H1 (cell line): ENCODE measurements around the gene SORCS3. TPM values are rescaled to one million over a fixed set of nuclear protein-coding genes. Genes with fewer than 3 reads are reported as not detected.

Experiments
- CTCF ChIA-PET: fragments of 300-600 bp; sonication (Branson Sonifier 250); formaldehyde crosslinking; loops from one replicate; lab custom pipeline; 2021; ENCODE audit not compliant: partially characterized antibody; lab: Charles Lee
- POLR2A ChIA-PET: fragments of 300-600 bp; sonication (Branson Sonifier 250); formaldehyde crosslinking; loops from one replicate; lab custom pipeline; 2021; ENCODE audit warnings: inconsistent platforms; ENCODE audit not compliant: partially characterized antibody; lab: Charles Lee
- DNase-seq, 2 experiments: peaks; one replicate each; pipeline versions ENCODE4 v3.0.0 to v3.0.0-alpha.2; 2010 to 2022; ENCODE audit warnings: low spot score in 2 of 2, low read depth in 1 of 2, mixed read lengths in 1 of 2
- FAIRE-seq: peaks from 2 replicates; lab custom pipeline; 2011; peaks lifted over from hg19 to GRCh38; lab: Jason Lieb, UNC
- H2AFZ ChIP-seq: 2 replicates; pipeline ENCODE4 v1.8.1; 2012; ENCODE audit warnings: low read length, inconsistent platforms
- H2AK5ac ChIP-seq: 2 replicates; pipeline ENCODE4 v1.6.1; 2013; ENCODE audit warnings: low read depth, low read length
- H2BK120ac ChIP-seq: replicated peaks from 2 replicates; pipeline ENCODE3; 2013; ENCODE audit warnings: low read depth, low read length, inconsistent platforms
- H2BK12ac ChIP-seq: 2 replicates; pipeline ENCODE4 v1.6.1; 2013; ENCODE audit warnings: low read depth, low read length
- H2BK15ac ChIP-seq: 2 replicates; pipeline ENCODE4 v1.6.1; 2013; ENCODE audit warnings: low read length
- H2BK20ac ChIP-seq: 2 replicates; pipeline ENCODE4 v1.6.1; 2013; ENCODE audit warnings: low read length
- H2BK5ac ChIP-seq: 2 replicates; pipeline ENCODE4 v1.6.1; 2013; ENCODE audit warnings: low read depth, low read length
- H3K14ac ChIP-seq: 2 replicates; pipeline ENCODE4 v1.6.1; 2013; ENCODE audit warnings: inconsistent platforms; ENCODE audit not compliant: insufficient read length
- H3K18ac ChIP-seq: 2 replicates; pipeline ENCODE4 v1.6.1; 2013; ENCODE audit warnings: low read length; ENCODE audit errors: extremely low read depth
- H3K23ac ChIP-seq: 2 replicates; pipeline ENCODE4 v1.6.1; 2013; ENCODE audit warnings: inconsistent platforms; ENCODE audit not compliant: insufficient read length
- H3K23me2 ChIP-seq: 2 replicates; pipeline ENCODE4 v1.6.1; 2013; ENCODE audit warnings: low read depth, low read length
- H3K27ac ChIP-seq: 2 replicates; pipeline ENCODE4 v1.6.1; 2011; ENCODE audit warnings: low read depth, low read length, inconsistent platforms
- H3K27me3 ChIP-seq, 4 experiments: replicated peaks in 1 of 4; 1 replicate in 1 of 4; 2 replicates in 3 of 4; pipeline versions ENCODE4 v1.6.1 to v1.8.1; 2011 to 2013; ENCODE audit warnings: low read length in 3 of 4, mild to moderate bottlenecking in 3 of 4, inconsistent platforms in 2 of 4, mixed read lengths in 2 of 4, moderate library complexity in 1 of 4; ENCODE audit not compliant: control insufficient read depth in 3 of 4, insufficient read depth in 3 of 4; ENCODE audit errors: extremely low read depth in 1 of 4
- H3K36me3 ChIP-seq, 4 experiments: 2 replicates each; pipeline versions ENCODE4 v1.6.1 to v1.8.1; 2011 to 2013; ENCODE audit warnings: mild to moderate bottlenecking in 4 of 4, low read length in 3 of 4, moderate library complexity in 2 of 4, control low read depth in 1 of 4, inconsistent platforms in 1 of 4; ENCODE audit not compliant: insufficient read depth in 4 of 4, control insufficient read depth in 2 of 4
- H3K4ac ChIP-seq: replicated peaks from 2 replicates; pipeline ENCODE3; 2013; ENCODE audit warnings: low read length, low read depth, mixed read lengths, inconsistent platforms; ENCODE audit not compliant: insufficient read length
- H3K4me1 ChIP-seq, 4 experiments: replicated peaks in 1 of 4; 1 replicate in 1 of 4; 2 replicates in 3 of 4; pipeline versions ENCODE4 v1.6.1 to v1.8.1; 2011 to 2013; ENCODE audit warnings: low read length in 3 of 4, inconsistent platforms in 2 of 4, mixed read lengths in 1 of 4; ENCODE audit not compliant: insufficient read depth in 4 of 4, control insufficient read depth in 3 of 4
- H3K4me2 ChIP-seq, 2 experiments: 2 replicates each; pipeline versions ENCODE4 v1.6.1 to v1.8.1; 2011 to 2013; ENCODE audit warnings: low read depth in 2 of 2, low read length in 2 of 2, control low read depth in 1 of 2, inconsistent platforms in 1 of 2, mild to moderate bottlenecking in 1 of 2; ENCODE audit not compliant: insufficient read depth in 1 of 2
- H3K4me3 ChIP-seq, 4 experiments: fragments of 200-600, 300-600 bp in 1 of 4; sonication (generic), shearing (Covaris generic), sonication (Bioruptor Twin) in 1 of 4; 2 replicates each; pipeline versions ENCODE4 v1.5.1 to v1.8.1; 2011 to 2016; ENCODE audit warnings: low read length in 4 of 4, low read depth in 3 of 4, control low read depth in 2 of 4, inconsistent platforms in 2 of 4, mild to moderate bottlenecking in 2 of 4, mixed read lengths in 1 of 4, moderate library complexity in 1 of 4; ENCODE audit not compliant: insufficient read depth in 2 of 4; ENCODE audit errors: extremely low read depth in 1 of 4
- H3K56ac ChIP-seq: replicated peaks from 2 replicates; pipeline ENCODE3; 2013; ENCODE audit warnings: low read depth, mild to moderate bottlenecking, mixed read lengths, low read length, inconsistent platforms; ENCODE audit not compliant: insufficient read length
- H3K79me1 ChIP-seq: 2 replicates; pipeline ENCODE4 v1.6.1; 2013; ENCODE audit warnings: low read depth, low read length, control low read depth
- H3K79me2 ChIP-seq, 2 experiments: 2 replicates each; pipeline versions ENCODE4 v1.6.1 to v1.8.1; 2012 to 2013; ENCODE audit warnings: low read length in 2 of 2, mild to moderate bottlenecking in 2 of 2, inconsistent platforms in 1 of 2; ENCODE audit not compliant: insufficient read depth in 2 of 2, control insufficient read depth in 1 of 2
- H3K9ac ChIP-seq, 4 experiments: replicated peaks in 1 of 4; 1 replicate in 1 of 4; 2 replicates in 3 of 4; pipeline versions ENCODE4 v1.6.1 to v1.8.1; 2011 to 2013; ENCODE audit warnings: low read depth in 3 of 4, low read length in 3 of 4, control low read depth in 2 of 4, mild to moderate bottlenecking in 2 of 4, moderate library complexity in 2 of 4, inconsistent platforms in 1 of 4; ENCODE audit errors: extremely low read depth in 1 of 4
- H3K9me3 ChIP-seq, 2 experiments: 2 replicates each; pipeline versions ENCODE4 v1.6.1 to v1.8.1; 2012 to 2013; ENCODE audit warnings: mild to moderate bottlenecking in 2 of 2, moderate library complexity in 2 of 2, control low read depth in 1 of 2, inconsistent platforms in 1 of 2, low read depth in 1 of 2, low read length in 1 of 2, mixed read lengths in 1 of 2; ENCODE audit not compliant: insufficient read depth in 2 of 2
- H4K20me1 ChIP-seq, 2 experiments: replicated peaks in 1 of 2; 2 replicates each; pipeline versions ENCODE3 to v1.8.1; 2011 to 2013; ENCODE audit warnings: inconsistent platforms in 2 of 2, low read length in 2 of 2, mild to moderate bottlenecking in 1 of 2; ENCODE audit not compliant: insufficient read depth in 2 of 2, control insufficient read depth in 1 of 2
- H4K5ac ChIP-seq: 2 replicates; pipeline ENCODE4 v1.6.1; 2013; ENCODE audit warnings: low read length, low read depth, mixed read lengths, inconsistent platforms; ENCODE audit not compliant: insufficient read length
- H4K8ac ChIP-seq: 2 replicates; pipeline ENCODE4 v1.8.0; 2013; ENCODE audit warnings: mild to moderate bottlenecking, moderate library complexity, low read length, inconsistent platforms; ENCODE audit not compliant: insufficient read depth; ENCODE audit errors: extremely low read depth
- H4K91ac ChIP-seq: replicated peaks from 2 replicates; pipeline ENCODE3; 2013; ENCODE audit warnings: low read length, mixed read lengths, inconsistent platforms; ENCODE audit not compliant: insufficient read length
- SIRT6 ChIP-seq: IDR thresholded peaks from one replicate; pipeline ENCODE4 v1.7.1; 2012; ENCODE audit warnings: low read length, inconsistent platforms
- WGBS, 2 experiments: shearing (Covaris generic) in 1 of 2; methylation state at CpG; one replicate each; pipeline versions ENCODE4 v1.1.6 to v1.1.7; 2013 to 2015; ENCODE audit warnings: low lambda C conversion rate in 2 of 2, mixed read lengths in 2 of 2, inconsistent platforms in 1 of 2, low coverage in 1 of 2, missing lambda C conversion rate in 1 of 2; ENCODE audit not compliant: insufficient replicate concordance in 2 of 2, insufficient coverage in 1 of 2, insufficient read length in 1 of 2; ENCODE audit errors: extremely low coverage in 1 of 2, missing lambda C conversion rate in 1 of 2; 5-methylcytosine and 5-hydroxymethylcytosine counted together
- polyA plus RNA-seq, 7 experiments: library from polyadenylated mRNA; depleted of rRNA in 3 of 7; stranded (reverse) in 5 of 7; unstranded in 2 of 7; fragments of >200 nt in 5 of 7; fragments of 200-250 nt in 2 of 7; gene quantifications; 1 replicate in 5 of 7; 2 replicates in 1 of 7; 4 replicates in 1 of 7; pipeline versions ENCODE4 v1.2.1 to v1.2.3, GENCODE V29; 2011 to 2013; ENCODE audit warnings: missing spikeins in 2 of 7, mixed read lengths in 2 of 7
- total RNA-seq: library from RNA; stranded (reverse); fragmentation: NEBNext Ultra II Directional; extraction: Animal tissue kit (Norgen Biotek cat#: 25700); gene quantifications from 2 replicates; pipeline ENCODE4 v1.2.1, GENCODE V29; 2021

The SORCS3 gene
- total and polyA plus RNA-seq, 2 of the 8 experiments (the other 6 are each of a cell fraction or from before 2014, with no cell fraction given), result 0.26 to 0.88 TPM

- Histone ChIP-seq H3K27ac (no peak overlapping the region), H3K4ac (no peak overlapping the region), H2AK5ac (no peak overlapping the region), H3K4me2 (no peak overlapping the region), H3K79me2 (no peaks in the 10 kb centered on the region), H2BK20ac (no peak overlapping the region), H2BK120ac (no peak overlapping the region), H2BK15ac (no peak overlapping the region), H4K20me1 (no peaks in the 10 kb centered on the region), H4K5ac (no peak overlapping the region), H3K36me3 (no peaks in the 10 kb centered on the region), H4K8ac (no peak overlapping the region), H3K14ac (no peak overlapping the region), H3K79me1 (no peaks in the 10 kb centered on the region), H3K27me3 (no peaks in the 10 kb centered on the region), H4K91ac (no peak overlapping the region), H3K56ac (no peak overlapping the region), H3K9ac (no peak overlapping the region), H3K9me3 (peaks cover 0 to 3% of the 10 kb centered on the region in 2 experiments; a peak in 2 of 4 replicates), H3K23me2 (no peaks in the 10 kb centered on the region), H2BK5ac (no peak overlapping the region), H2BK12ac (no peak overlapping the region), H3K4me3 (no peak overlapping the region), H2AFZ (no peak overlapping the region), H3K4me1 (peaks cover 0 to 7% (median 2%) of the 10 kb centered on the region in 4 experiments; a peak in 5 of 7 replicates), H3K23ac (no peak overlapping the region), H3K18ac (no peak overlapping the region)
- DNase-seq (no peak), FAIRE-seq (no peak)
- ChIA-PET CTCF (interaction anchor here (0.7 kb wide), 1 partner anchor 37 kb away, joined by 3 read pairs; no protein-coding TSS in a partner anchor), POLR2A (no interaction called here)
- no peak for TF ChIP-seq SIRT6
- WGBS, 2 experiments, result 89% methylated on average over 1 of the region's 1 CpG; no CpG with 5 or more reads in 1 of the 2 experiments
Measured at GRCh38 chr10:104988686-104989085, 347.6 kb downstream of the SORCS3 start.
